Loucy (cell line): ENCODE measurements around the gene CABP4.

Experiments used
- EZH2phosphoT487 ChIP-seq: fragments of 200-600 bp; IDR thresholded peaks from 2 replicates; pipeline ENCODE4 v1.6.1; 2018; ENCODE audit warnings: antibody characterized with exemption, mild to moderate bottlenecking, moderate library complexity, borderline replicate concordance
- TF ChIP-seq, protein P1 (sequence below): fragments of 200-600 bp; sonication (generic); conservative IDR thresholded peaks from 2 replicates; pipeline ENCODE4 v1.5.1; 2014; ENCODE audit warnings: mild to moderate bottlenecking, antibody characterized with exemption, low read length

DNA sequence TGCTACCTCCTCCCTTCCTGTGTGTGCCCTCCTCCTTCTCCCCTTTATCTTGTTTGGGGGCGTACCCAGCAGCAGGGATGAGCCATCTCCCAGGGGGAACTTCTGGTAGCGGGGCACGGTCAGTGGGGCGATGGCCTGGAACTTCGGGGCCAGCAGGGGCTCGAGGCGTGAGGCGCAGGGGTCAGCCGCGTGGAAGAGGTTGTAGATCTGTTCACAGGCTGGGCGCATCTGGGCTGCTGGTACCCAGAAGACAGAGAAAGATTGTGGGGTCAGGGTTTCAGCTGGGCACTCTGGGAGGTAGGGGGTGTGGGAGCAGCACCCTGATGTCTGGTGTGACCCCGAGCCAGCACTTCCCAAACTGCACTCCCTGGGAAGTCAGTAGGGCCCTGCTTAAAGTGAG is 41.0 kb downstream of the CABP4 start:
- TF ChIP-seq, protein P1, sequence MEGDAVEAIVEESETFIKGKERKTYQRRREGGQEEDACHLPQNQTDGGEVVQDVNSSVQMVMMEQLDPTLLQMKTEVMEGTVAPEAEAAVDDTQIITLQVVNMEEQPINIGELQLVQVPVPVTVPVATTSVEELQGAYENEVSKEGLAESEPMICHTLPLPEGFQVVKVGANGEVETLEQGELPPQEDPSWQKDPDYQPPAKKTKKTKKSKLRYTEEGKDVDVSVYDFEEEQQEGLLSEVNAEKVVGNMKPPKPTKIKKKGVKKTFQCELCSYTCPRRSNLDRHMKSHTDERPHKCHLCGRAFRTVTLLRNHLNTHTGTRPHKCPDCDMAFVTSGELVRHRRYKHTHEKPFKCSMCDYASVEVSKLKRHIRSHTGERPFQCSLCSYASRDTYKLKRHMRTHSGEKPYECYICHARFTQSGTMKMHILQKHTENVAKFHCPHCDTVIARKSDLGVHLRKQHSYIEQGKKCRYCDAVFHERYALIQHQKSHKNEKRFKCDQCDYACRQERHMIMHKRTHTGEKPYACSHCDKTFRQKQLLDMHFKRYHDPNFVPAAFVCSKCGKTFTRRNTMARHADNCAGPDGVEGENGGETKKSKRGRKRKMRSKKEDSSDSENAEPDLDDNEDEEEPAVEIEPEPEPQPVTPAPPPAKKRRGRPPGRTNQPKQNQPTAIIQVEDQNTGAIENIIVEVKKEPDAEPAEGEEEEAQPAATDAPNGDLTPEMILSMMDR, result no peak
- TF ChIP-seq EZH2phosphoT487, result no peak
